ENCODE results near the gene FAM111A.

FAM111A gene

GRCh38 chr11:59157433-59157832 lies 14.8 kb downstream of the FAM111A start:
- H3K27ac ChIP-seq, result no peak overlapping the region
- POLR2A ChIA-PET (ENCODE audit: low non-redundant PET), result no interaction called here
- no peak for TF ChIP-seq CTCF (conservative IDR thresholded peaks at IDR 0.05; ENCODE audit: low read depth)
- DNase-seq (ENCODE audit: low spot score), result no peak
- CTCF ChIA-PET, result interaction anchor here (0.6 to 1.6 kb wide), 5 partner anchors 12 to 227 kb away, joined by 3 to 15 read pairs (median 3); partner anchors contain the start of gene DTX4

GRCh38 chr11:59158206-59159068 lies 15.8 kb downstream of the FAM111A start:
- CTCF ChIA-PET, result interaction anchor here (0.5 to 1.6 kb wide), 16 partner anchors 9 to 1700 kb away, joined by 3 to 15 read pairs (median 4); partner anchors contain the start of genes DTX4 and FAM111A
- peak; percentile 78 for TF ChIP-seq CTCF (conservative IDR thresholded peaks at IDR 0.05; ENCODE audit: low read depth)
- POLR2A ChIA-PET (ENCODE audit: low non-redundant PET), result no interaction called here
- H3K27ac ChIP-seq, result no peak overlapping the region
- peak; percentile 73 for DNase-seq (ENCODE audit: low spot score)

- H3K27ac ChIP-seq, result no peak overlapping the region
- no peak for TF ChIP-seq CTCF (conservative IDR thresholded peaks at IDR 0.05; ENCODE audit: low read depth)
- ChIA-PET CTCF (no interaction called here), POLR2A (ENCODE audit: low non-redundant PET) (no interaction called here)
- DNase-seq (ENCODE audit: low spot score), result no peak
These were observed 21.4 kb downstream of the FAM111A start for GRCh38 chr11:59164028-59164427.

GRCh38 chr11:59171508-59172322 lies 29.1 kb downstream of the FAM111A start, which contains the start of gene DTX4:
Gene DTX4 (plus strand): TSS chr11:59172132. CDS start chr11:59172596, 464 bp downstream.
- peak within 1 kb of the TSS; percentile 93 for H3K27ac ChIP-seq
- ChIA-PET POLR2A (ENCODE audit: low non-redundant PET) (interaction anchor here (0.6 kb wide), 1 partner anchor 15 kb away, joined by 4 read pairs; no protein-coding TSS in a partner anchor), CTCF (interaction anchor here (0.6 to 2.5 kb wide), 36 partner anchors 9 to 1610 kb away, joined by 3 to 24 read pairs (median 4); partner anchors contain the start of genes CNTF and FAM111B)
- peak; percentile 94 for TF ChIP-seq CTCF (conservative IDR thresholded peaks at IDR 0.05; ENCODE audit: low read depth)
- peak; percentile 88 for DNase-seq (ENCODE audit: low spot score)

- no peak for TF ChIP-seq CTCF (conservative IDR thresholded peaks at IDR 0.05; ENCODE audit: low read depth)
- H3K27ac ChIP-seq, result peak overlapping the region; percentile 93
- ChIA-PET CTCF (interaction anchor here (0.6 to 2.5 kb wide), 20 partner anchors 8 to 502 kb away, joined by 3 to 24 read pairs (median 4); partner anchors contain the start of gene FAM111B), POLR2A (ENCODE audit: low non-redundant PET) (no interaction called here)
- no peak for DNase-seq (ENCODE audit: low spot score)
These were observed 29.9 kb downstream of the FAM111A start for GRCh38 chr11:59172345-59173079.

Data from RWPE1 (cell line).